GM06990 (cell line): Measurements from ENCODE around the gene SH3BP4.

Experiments
- DNase-seq: peaks from one replicate; pipeline ENCODE4 v3.0.0-alpha.2; 2011; ENCODE audit not compliant: insufficient read length; ENCODE audit errors: extremely low read depth
- H3K27me3 ChIP-seq: replicated peaks from 2 replicates; pipeline ENCODE4 v1.6.0; 2011; ENCODE audit warnings: low read length; ENCODE audit not compliant: control insufficient read depth, insufficient read depth
- H3K36me3 ChIP-seq: 2 replicates; pipeline ENCODE4 v1.5.1; 2011; ENCODE audit warnings: low read length; ENCODE audit not compliant: control insufficient read depth, insufficient read depth
- H3K4me3 ChIP-seq: replicated peaks from 2 replicates; pipeline ENCODE4 v1.5.1; 2011; ENCODE audit warnings: low read depth, mild to moderate bottlenecking, control low read depth, low read length
- CTCF ChIP-seq: IDR thresholded peaks from 2 replicates; pipeline ENCODE4 v1.5.1; 2011; ENCODE audit warnings: low read length, control low read depth, mild to moderate bottlenecking, inconsistent platforms; ENCODE audit not compliant: insufficient read depth, poor library complexity, severe bottlenecking

SH3BP4 gene

DNA sequence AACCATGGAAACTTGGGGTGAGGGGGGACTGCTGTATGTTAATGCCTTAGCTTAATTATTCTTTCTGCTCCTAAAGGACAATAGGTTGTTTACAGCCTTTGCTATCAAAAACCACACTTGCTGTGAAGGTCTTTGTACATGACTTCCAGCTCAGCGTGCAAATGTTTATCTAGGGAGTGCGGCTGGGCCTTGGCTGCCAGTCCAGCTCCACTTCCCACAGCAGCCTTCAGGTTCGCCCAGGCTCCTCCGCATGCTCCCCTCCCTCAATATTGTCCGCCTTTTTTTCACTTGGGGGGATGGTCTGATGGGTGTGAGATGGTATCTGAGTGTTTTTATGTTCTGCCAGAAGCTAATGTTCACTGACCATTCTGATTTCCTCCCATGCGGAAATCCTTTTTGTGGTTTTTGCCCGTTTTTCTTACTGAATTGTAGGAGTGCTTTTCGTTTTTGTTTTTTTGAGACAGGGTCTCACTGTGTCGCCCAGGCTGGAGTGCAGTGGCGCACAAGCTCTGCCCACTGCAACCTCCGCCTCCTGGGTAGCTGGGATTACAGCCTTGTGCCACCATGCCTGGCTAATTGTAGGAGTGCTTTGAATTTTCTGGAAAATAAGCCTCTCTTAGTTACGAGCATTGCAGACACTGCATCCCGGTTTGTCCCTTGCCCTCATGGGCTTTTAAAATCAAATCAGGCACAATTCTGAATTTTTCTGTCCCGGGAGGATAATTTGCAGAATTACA, 28.8 kb downstream of the SH3BP4 start:
- DNase-seq: no peak
- Histone ChIP-seq H3K4me3 (no peak overlapping the region), H3K36me3 (no peaks in the 10 kb centered on the region), H3K27me3 (no peaks in the 10 kb centered on the region)
- TF ChIP-seq CTCF: no peak

DNA sequence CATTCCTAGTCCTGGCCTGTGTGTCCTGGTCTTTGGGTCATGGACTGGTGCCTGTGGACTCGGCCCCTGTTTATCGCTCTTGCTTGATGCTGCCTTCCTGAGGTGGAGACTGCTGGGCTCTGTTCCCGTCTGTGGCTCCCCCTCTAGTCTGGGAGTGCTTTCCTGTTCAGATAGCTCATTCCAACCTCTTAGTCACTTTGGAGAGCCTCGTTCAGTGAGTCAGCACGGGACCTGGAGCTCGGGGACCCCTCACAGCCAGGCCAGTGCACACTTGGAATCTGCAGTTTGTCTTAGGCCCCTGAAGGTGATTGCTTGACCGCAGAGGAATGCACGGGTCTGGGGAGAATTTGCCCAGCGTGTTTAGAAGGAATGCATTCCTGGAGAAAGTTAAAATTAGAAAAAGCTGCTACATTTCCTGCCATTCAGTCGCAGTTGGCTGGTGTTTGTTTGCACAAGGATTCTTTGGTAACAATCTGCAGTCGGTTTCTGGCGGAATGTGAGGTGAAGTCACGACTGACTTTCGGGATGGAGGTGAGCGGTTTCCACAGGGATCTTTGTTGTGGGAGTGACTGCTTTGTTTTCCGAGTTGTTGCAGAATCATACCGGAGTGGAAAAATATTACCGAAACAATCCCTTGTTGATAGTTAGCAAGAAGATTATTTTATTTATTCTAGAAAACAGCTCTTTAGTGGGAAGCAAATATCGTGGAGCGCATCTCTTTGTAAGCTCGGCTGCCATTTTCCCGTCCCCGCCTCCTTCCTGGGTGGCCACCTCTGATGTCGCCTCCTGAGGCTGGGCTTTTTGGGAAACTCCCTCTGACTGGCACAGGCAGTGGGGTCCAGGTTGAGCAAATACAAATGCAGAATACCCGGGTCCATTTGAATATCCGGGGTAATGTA, 29.6 kb downstream of the SH3BP4 start:
- Histone ChIP-seq H3K4me3 (no peak overlapping the region), H3K36me3 (no peaks in the 10 kb centered on the region), H3K27me3 (no peaks in the 10 kb centered on the region)
- no peak for TF ChIP-seq CTCF
- no peak for DNase-seq

DNA sequence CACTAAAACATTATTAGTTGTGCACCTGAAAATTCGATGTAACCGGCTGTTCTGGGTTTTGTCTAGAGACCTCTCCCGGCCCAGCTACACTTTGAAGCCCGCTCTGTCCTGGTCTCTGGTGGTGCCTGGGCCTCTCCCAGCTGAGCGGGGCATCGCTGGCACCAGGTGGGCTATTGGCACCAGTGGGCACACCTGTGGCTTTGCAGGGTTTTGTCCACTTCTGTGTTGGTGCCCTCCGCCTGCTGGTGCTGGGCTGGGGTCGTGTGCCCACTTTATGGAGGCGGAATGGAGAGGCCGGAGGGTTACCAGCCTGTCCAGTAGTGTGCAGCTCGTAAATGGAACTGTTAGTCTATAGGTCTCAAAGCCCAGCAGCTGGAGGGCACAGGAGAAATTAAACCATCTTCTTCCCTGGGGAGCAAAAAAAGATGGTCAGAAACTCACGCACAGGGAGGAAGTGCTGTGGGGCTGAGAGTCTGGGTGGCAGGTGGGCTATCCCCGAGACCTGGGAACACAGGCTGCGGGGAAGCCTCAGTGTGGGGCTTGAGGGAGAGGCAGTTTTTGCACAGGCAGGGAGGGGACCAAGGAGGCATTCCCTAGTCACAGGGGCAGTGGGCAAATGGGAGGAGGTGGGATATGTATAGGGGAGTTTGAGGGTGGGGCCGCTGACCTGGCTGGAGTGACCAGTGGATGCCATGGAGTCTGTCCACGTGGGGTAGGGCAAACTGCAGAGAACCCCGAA, 30.4 kb downstream of the SH3BP4 start:
- no peak overlapping the region for H3K4me3 ChIP-seq
- DNase-seq: no peak
- no peak for TF ChIP-seq CTCF
- H3K36me3 ChIP-seq: no peaks in the 10 kb centered on the region
- no peaks in the 10 kb centered on the region for H3K27me3 ChIP-seq

DNA sequence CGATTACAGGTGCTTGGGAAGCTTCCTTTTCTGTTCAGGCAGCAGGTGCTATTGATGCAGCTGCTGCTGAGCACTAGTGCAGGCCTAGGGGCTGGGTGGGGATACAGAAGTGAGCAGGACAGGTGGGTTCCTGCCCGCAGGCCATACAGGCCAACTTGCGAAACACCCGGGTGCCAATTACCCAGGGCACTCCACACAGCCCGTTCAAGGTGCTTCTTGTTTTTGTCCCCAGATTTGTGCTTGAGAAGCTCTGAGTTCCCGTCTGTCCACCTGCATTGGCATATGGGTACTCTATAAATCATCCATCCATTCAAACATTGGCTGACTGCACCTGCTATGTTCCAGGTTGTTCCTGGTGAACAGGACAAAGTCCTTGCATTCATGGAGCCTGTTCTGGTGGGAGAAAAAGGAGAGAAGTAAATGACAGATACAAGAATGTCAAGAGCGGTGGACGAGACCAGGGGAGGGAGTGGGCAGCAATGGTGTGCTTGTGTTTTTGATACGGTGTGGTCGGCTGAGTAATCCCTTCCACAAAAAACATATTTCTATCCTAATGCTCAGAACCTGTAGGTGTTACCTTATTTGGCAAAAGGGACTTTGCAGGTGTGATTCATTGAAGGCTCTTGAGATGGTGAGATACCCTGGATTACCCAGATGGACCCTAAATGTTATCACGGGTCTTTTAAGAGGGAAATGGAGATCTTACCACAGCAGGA, 31.4 kb downstream of the SH3BP4 start:
- TF ChIP-seq CTCF: no peak
- Histone ChIP-seq H3K4me3 (no peak overlapping the region), H3K27me3 (no peaks in the 10 kb centered on the region), H3K36me3 (no peaks in the 10 kb centered on the region)
- no peak for DNase-seq

GRCh38 chr2:234985608-234986245, 33.9 kb downstream of the SH3BP4 start:
- H3K4me3 ChIP-seq: no peak overlapping the region
- no peaks in the 10 kb centered on the region for H3K36me3 ChIP-seq
- no peak for TF ChIP-seq CTCF

More at GRCh38 chr2:234985608-234986245, 33.9 kb downstream of the SH3BP4 start:
- no peak for DNase-seq
- no peaks in the 10 kb centered on the region for H3K27me3 ChIP-seq
